ENCODE results near the gene NTRK2.

Gene NTRK2

GRCh38 chr9:84823421-84824271, 154.1 kb downstream of the NTRK2 start:
- no peak for FAIRE-seq

GRCh38 chr9:84827216-84827765, 157.8 kb downstream of the NTRK2 start:
- FAIRE-seq: no peak

- FAIRE-seq: no peak
Measured at GRCh38 chr9:84828046-84828445, 158.5 kb downstream of the NTRK2 start.

GRCh38 chr9:84829471-84829870, 159.9 kb downstream of the NTRK2 start:
- FAIRE-seq: no peak

DNA sequence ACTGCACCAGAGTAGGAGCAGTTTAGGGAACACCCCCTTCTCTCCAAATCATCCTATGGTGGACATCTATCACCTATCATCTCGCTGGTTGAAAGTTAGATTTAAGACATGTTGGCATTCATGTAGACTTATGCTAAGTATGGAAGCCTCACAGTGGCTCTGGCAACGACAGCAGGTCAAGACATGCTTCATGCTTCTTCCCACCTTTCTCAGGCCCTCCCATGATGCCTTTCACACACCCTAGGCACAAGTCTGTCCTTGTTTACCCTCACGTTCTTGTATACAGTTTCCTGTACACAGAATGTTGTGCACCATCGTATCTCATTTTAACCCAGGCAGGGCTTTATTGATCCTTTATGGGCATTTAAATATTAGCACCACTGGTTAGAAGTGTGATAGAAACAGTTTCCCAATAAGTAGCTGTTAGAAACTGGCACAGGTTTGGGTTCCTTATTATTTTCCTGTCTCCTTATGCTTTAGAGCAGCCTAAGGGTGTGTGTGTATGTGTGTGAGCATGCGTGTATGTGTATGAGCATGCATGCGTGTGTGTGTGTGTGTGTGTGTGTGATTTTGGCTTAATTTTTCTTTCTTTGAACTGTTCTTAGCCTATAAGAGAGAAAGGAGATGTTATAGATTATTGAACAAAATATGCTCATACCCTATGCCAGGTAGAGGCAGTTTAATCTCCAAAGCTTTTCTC, 160.6 kb downstream of the NTRK2 start:
- FAIRE-seq: no peak

GRCh38 chr9:84831377-84831776, 161.8 kb downstream of the NTRK2 start:
- no peak for FAIRE-seq

- no peak for FAIRE-seq
Measured at GRCh38 chr9:84832453-84832852, 162.9 kb downstream of the NTRK2 start.

GRCh38 chr9:84834426-84834825, 164.9 kb downstream of the NTRK2 start:
- no peak for FAIRE-seq

GRCh38 chr9:84835745-84836144, 166.2 kb downstream of the NTRK2 start:
- FAIRE-seq: no peak

GRCh38 chr9:84838879-84839278, 169.3 kb downstream of the NTRK2 start:
- no peak for FAIRE-seq

DNA sequence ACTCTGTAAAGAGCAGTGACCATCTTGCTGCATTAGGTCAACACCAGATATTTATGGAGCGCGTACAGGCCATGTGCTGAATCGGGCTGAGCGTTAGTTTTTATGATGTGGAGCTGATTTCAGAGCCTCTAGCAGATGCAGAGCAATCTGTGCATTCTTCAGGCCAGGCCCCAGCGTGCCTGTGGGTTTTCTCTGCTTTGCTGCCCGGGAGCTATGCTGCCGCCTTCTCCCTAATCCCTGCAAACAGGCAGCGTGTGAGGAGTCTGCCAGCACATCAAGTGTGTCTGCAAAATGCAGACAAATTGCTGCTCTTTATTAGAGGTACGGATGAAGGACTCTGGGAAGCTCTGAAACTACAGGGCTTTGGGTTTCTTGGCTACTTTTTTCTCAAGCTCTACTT, 170.0 kb downstream of the NTRK2 start:
- no peak for FAIRE-seq

DNA sequence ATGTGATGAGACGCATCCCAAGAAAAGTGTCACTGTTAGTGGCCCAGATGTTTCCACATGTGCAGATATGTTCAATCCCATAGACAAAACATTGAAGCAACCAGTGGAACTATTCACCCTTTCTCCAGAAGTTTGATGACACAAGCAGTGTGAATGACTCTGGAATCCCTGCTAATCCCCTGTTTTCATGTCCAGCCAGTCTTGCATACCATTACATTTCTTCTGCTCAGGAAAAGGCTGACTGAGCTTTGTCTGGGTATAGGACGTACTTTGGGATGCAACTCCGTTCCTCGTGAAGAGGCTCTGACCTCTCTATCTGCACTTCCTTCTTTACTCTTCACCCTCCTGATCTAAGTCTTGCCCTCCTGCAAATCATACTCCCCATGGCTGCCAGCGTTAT, 172.4 kb downstream of the NTRK2 start:
- FAIRE-seq: no peak

DNA sequence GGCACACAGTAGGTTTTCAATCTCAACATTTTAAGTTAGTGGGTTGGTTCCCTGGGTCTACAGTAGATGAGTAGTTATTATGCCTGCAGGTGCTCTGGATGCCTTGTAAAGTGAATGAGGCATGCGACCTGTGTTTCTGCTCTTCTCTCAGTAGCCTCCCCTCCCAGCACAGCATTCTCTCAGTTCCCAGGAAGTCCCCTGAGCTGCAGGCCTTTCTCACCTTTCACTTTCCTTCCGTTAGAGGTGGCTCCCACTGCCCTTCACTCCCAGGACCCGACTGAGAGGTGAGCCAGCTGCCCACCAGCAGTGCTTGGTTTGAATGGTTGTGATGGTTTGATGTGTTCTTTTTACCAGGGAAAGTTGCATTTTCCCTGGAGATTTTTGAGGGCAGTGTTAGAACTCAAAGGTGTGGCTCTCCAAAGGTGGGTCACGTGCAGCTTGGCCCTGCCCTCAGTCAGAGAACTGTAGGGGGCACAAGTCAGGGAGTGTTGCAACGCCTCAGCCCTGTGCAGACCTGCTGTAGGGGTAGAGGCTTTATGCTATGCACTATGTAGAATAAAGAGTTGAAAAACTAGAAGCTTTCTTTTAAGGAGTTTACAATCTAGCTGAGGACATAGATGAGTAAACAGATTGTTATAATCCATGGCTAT, 173.8 kb downstream of the NTRK2 start:
- FAIRE-seq: no peak

DNA sequence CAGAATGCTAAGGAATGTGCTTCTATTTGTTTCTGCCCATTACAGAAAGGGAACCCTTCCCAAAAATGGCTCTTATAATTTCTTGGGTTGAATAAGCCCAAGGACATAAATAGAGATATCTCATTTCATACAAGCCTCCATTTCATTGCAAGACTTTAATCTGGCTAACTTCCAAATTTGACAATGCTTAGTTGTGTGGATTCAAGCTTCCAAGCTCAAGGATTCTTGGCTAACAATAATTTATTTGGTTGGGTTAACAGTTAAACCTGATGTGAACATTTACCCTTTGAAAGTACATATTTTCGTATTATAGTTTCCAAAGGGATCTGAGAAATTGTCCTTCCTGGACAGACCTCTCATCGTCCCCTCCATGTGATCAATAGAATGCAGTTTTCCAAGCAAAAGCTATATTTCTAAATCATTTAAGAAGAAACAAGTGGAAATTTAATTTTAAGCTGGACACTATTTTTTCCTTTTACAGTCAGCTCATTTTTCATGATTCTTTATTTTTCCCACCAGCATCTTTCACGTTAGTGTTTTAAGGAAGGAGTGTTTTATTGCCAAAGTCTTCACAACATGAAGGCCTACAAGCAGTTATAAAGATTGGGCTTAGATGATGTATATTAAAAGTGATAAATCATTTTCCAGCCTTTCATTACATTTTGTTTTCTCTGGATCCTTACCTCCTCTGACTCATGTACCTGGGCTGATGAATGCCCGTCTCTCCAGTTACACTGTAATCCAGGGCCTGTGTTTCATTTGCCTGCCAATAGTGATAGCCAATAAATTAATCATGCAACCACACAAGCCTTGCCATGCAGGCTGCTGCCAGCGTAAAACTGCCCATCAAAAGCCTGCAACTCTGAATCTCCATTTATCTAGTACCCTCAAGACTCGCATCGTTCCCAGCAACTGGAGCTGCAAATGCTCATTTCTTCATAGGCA, 176.7 kb downstream of the NTRK2 start:
- no peak for FAIRE-seq

DNA sequence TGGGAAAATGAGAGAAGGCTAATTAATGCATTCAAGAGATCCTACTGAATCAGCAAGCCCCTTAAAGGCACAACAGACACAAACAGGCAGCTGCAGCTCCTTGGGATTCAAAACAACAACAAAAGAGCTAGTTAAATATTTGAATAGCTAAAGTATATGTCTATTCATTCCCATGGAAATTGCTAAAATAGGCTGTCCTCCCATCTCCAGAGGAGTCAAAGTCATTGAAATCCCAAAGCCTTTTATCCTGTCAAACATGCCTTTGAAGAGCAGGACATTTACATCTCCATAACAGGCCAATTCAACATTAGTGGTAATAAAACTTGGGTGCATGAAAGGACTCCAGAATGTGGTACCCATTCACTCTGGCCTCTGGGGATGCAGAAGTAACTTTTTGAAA, 177.4 kb downstream of the NTRK2 start:
- FAIRE-seq: no peak

GRCh38 chr9:84849049-84849448, 179.5 kb downstream of the NTRK2 start:
- no peak for FAIRE-seq

GRCh38 chr9:84850830-84851392, 181.4 kb downstream of the NTRK2 start:
- FAIRE-seq: no peak

- no peak for FAIRE-seq
Measured at GRCh38 chr9:84851935-84852585, 182.5 kb downstream of the NTRK2 start.

- no peak for FAIRE-seq
Measured at GRCh38 chr9:84852617-84853301, 183.2 kb downstream of the NTRK2 start.

DNA sequence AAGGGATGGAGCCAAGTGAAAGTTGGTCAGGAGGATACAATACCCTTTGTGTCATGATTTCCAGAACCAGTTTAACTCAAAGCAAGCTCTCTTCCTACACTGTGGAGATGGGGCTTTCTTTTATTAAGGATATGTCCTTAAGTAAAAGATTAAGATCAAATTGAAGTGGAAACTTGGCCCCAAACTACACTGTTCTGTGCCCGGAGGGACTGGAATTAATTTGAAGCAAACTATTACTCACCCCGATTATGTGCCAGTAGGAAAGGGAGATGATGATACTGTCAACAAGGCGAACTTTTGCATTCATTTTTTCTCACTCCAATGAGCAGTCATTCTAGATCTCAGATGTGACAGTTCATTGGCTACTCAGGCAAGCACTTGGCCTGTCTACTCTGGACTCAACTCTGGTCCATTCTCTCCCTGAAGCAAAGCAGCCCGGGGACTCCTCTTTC, 186.7 kb downstream of the NTRK2 start:
- no peak for FAIRE-seq

DNA sequence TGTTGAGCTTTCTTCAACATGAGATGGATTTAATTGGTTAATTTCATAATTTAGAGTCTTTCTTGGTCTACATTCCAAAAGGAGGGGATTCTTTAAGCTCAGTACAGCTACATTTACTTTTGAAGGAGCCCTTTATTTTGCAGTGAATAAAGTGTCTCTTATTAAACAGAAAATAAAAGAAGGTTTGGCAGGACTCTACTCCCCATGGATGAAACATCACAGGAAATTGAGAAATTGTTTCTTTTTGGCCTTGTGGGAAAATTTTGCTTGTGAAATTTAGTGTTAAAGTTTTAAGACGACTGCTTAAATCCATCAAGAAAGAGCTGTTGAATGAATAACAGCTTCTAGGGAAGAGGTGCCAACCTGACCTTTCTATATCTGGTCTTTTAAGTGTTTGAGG, 187.7 kb downstream of the NTRK2 start:
- FAIRE-seq: no peak
